ENCODE results near the gene PHKG1.
"Not testable (repeated sequence)": the region's sequence is repeated elsewhere in the genome, so short reads cannot be mapped to it uniquely, and the experiment has no call there.

PHKG1 gene

GRCh38 chr7:56045758-56046157, 47.0 kb downstream of the PHKG1 start:
- not testable (repeated sequence) for H3K27ac ChIP-seq (ENCODE audit: low read depth, low read length); H3K27me3 ChIP-seq (ENCODE audit: insufficient read depth, low read length); H3K4me3 ChIP-seq (ENCODE audit: low read depth, low read length); H3K36me3 ChIP-seq (ENCODE audit: insufficient read depth, low read length); H2AFZ ChIP-seq (ENCODE audit: low read length, unreplicated experiment)
- peaks cover 26% of the 10 kb centered on the region for H3K4me1 ChIP-seq (ENCODE audit: control insufficient read depth, insufficient read depth, low read length, unreplicated experiment)
- peaks cover 33% of the 10 kb centered on the region for H3K79me2 ChIP-seq (ENCODE audit: control insufficient read depth, insufficient read depth, low read length, unreplicated experiment)

GRCh38 chr7:56040730-56041129, 52.0 kb downstream of the PHKG1 start:
- H3K27me3 ChIP-seq (ENCODE audit: insufficient read depth, low read length) = no peaks in the 10 kb centered on the region
- no peaks in the 10 kb centered on the region for H3K4me1 ChIP-seq (ENCODE audit: control insufficient read depth, insufficient read depth, low read length, unreplicated experiment)
- H3K36me3 ChIP-seq (ENCODE audit: insufficient read depth, low read length) = no peaks in the 10 kb centered on the region
- H3K79me2 ChIP-seq (ENCODE audit: control insufficient read depth, insufficient read depth, low read length, unreplicated experiment) = peaks cover 7% of the 10 kb centered on the region
- H2AFZ ChIP-seq (ENCODE audit: low read length, unreplicated experiment) = no peak overlapping the region
- no peak overlapping the region for H3K27ac ChIP-seq (ENCODE audit: low read depth, low read length)
- H3K4me3 ChIP-seq (ENCODE audit: low read depth, low read length) = no peak overlapping the region

GRCh38 chr7:56033671-56034432, 58.9 kb downstream of the PHKG1 start:
- no peaks in the 10 kb centered on the region for H3K27me3 ChIP-seq (ENCODE audit: insufficient read depth, low read length)
- H2AFZ ChIP-seq (ENCODE audit: low read length, unreplicated experiment) = peak overlapping the region; percentile 99
- H3K36me3 ChIP-seq (ENCODE audit: insufficient read depth, low read length) = no peaks in the 10 kb centered on the region
- H3K27ac ChIP-seq (ENCODE audit: low read depth, low read length) = peak overlapping the region; percentile 38
- no peaks in the 10 kb centered on the region for H3K4me1 ChIP-seq (ENCODE audit: control insufficient read depth, insufficient read depth, low read length, unreplicated experiment)
- peak overlapping the region; percentile 92 for H3K4me3 ChIP-seq (ENCODE audit: low read depth, low read length)
- H3K79me2 ChIP-seq (ENCODE audit: control insufficient read depth, insufficient read depth, low read length, unreplicated experiment) = no peaks in the 10 kb centered on the region

GRCh38 chr7:56032578-56032977, 60.2 kb downstream of the PHKG1 start:
- not testable (repeated sequence) for H3K4me1 ChIP-seq (ENCODE audit: control insufficient read depth, insufficient read depth, low read length, unreplicated experiment); H3K79me2 ChIP-seq (ENCODE audit: control insufficient read depth, insufficient read depth, low read length, unreplicated experiment); H3K27me3 ChIP-seq (ENCODE audit: insufficient read depth, low read length); H2AFZ ChIP-seq (ENCODE audit: low read length, unreplicated experiment); H3K27ac ChIP-seq (ENCODE audit: low read depth, low read length); H3K36me3 ChIP-seq (ENCODE audit: insufficient read depth, low read length)
- H3K4me3 ChIP-seq (ENCODE audit: low read depth, low read length) = 0 out of 2 replicates have a peak overlapping the region, but pooled peaks have one; percentile 45

GRCh38 chr7:56031556-56031955, 61.2 kb downstream of the PHKG1 start:
- not testable (repeated sequence) for H3K79me2 ChIP-seq (ENCODE audit: control insufficient read depth, insufficient read depth, low read length, unreplicated experiment); H3K36me3 ChIP-seq (ENCODE audit: insufficient read depth, low read length); H3K27ac ChIP-seq (ENCODE audit: low read depth, low read length); H3K4me1 ChIP-seq (ENCODE audit: control insufficient read depth, insufficient read depth, low read length, unreplicated experiment); H2AFZ ChIP-seq (ENCODE audit: low read length, unreplicated experiment); H3K4me3 ChIP-seq (ENCODE audit: low read depth, low read length); H3K27me3 ChIP-seq (ENCODE audit: insufficient read depth, low read length)

GRCh38 chr7:56030340-56030739, 62.4 kb downstream of the PHKG1 start:
- Histone ChIP-seq H2AFZ (ENCODE audit: low read length, unreplicated experiment) (no peak overlapping the region), H3K27ac (ENCODE audit: low read depth, low read length) (no peak overlapping the region), H3K36me3 (ENCODE audit: insufficient read depth, low read length) (no peaks in the 10 kb centered on the region), H3K4me1 (ENCODE audit: control insufficient read depth, insufficient read depth, low read length, unreplicated experiment) (no peaks in the 10 kb centered on the region), H3K4me3 (ENCODE audit: low read depth, low read length) (no peak overlapping the region), H3K79me2 (ENCODE audit: control insufficient read depth, insufficient read depth, low read length, unreplicated experiment) (no peaks in the 10 kb centered on the region), H3K27me3 (ENCODE audit: insufficient read depth, low read length) (no peaks in the 10 kb centered on the region)

Measured in ACC112 (cell line).